Left ventricle myocardium inferior (tissue), 1 donor: ENCODE measurements around the gene PRDM10. TPM values are rescaled to one million over a fixed set of nuclear protein-coding genes. Genes with fewer than 3 reads are reported as not detected.
"Not testable (repeated sequence)": the region's sequence is repeated elsewhere in the genome, so short reads cannot be mapped to it uniquely, and the experiment has no call there.

Experiments used
- DNase-seq: peaks from one replicate; pipeline ENCODE4 v3.0.0-alpha.2; 2020
- H3K27ac ChIP-seq: fragments of 200-600 bp; replicated peaks from 2 replicates; pipeline ENCODE4 v1.8.0; 2021
- H3K27me3 ChIP-seq: fragments of 200-600 bp; 2 replicates; pipeline ENCODE4 v1.8.0; 2021; ENCODE audit warnings: low read depth
- H3K36me3 ChIP-seq: fragments of 200-600 bp; 2 replicates; pipeline ENCODE4 v1.8.0; 2021
- H3K4me1 ChIP-seq: fragments of 200-600 bp; 2 replicates; pipeline ENCODE4 v1.8.0; 2021
- H3K4me3 ChIP-seq: fragments of 200-600 bp; 2 replicates; pipeline ENCODE4 v1.8.0; 2021; ENCODE audit warnings: mild to moderate bottlenecking, moderate library complexity
- H3K9me3 ChIP-seq: fragments of 200-600 bp; replicated peaks from 2 replicates; pipeline ENCODE4 v1.8.0; 2021
- CTCF ChIP-seq: fragments of 200-600 bp; IDR thresholded peaks from 2 replicates; pipeline ENCODE4 v1.8.0; 2021; ENCODE audit warnings: antibody characterized with exemption, mild to moderate bottlenecking, borderline replicate concordance
- intact Hi-C: fragments of 100-400 bp; cut with micrococcal nuclease; formaldehyde crosslinking; loops from one replicate; pipeline ENCODE4 v1.11.0; 2022
- total RNA-seq: library from RNA; stranded (reverse); fragmentation: NEBNext Ultra II Directional; extraction: Animal tissue kit (Norgen Biotek cat#: 25700); gene quantifications from one replicate; pipeline ENCODE4 v1.2.1, GENCODE V29; 2021
- donor health status: DM: no; HTN: yes; CAD: no; lungs with severe emphysema.

Gene PRDM10
- total RNA-seq, 1 donor from 2014 or later = 5.4 TPM

- no peaks in the 10 kb centered on the region for H3K9me3 ChIP-seq
- no peak overlapping the region for H3K4me3 ChIP-seq
- no peaks in the 10 kb centered on the region for H3K4me1 ChIP-seq
- H3K36me3 ChIP-seq = peaks cover 31% of the 10 kb centered on the region
- intact Hi-C loops = no loop called here
- H3K27me3 ChIP-seq = no peaks in the 10 kb centered on the region
- TF ChIP-seq CTCF = no peak
- H3K27ac ChIP-seq = no peak overlapping the region
- DNase-seq = no peak
Measured at GRCh38 chr11:129959687-129960086, 42.9 kb downstream of the PRDM10 start.

- intact Hi-C loops = no loop called here
- H3K9me3 ChIP-seq = no peaks in the 10 kb centered on the region
- H3K4me3 ChIP-seq = no peak overlapping the region
- no peaks in the 10 kb centered on the region for H3K27me3 ChIP-seq
- H3K27ac ChIP-seq = no peak overlapping the region
- peaks cover 9% of the 10 kb centered on the region for H3K4me1 ChIP-seq
- DNase-seq = no peak
- H3K36me3 ChIP-seq = peaks cover 26% of the 10 kb centered on the region
- TF ChIP-seq CTCF = no peak
Measured at GRCh38 chr11:129955282-129955681, 47.4 kb downstream of the PRDM10 start.

- H3K27ac ChIP-seq, H3K9me3 ChIP-seq, DNase-seq, H3K27me3 ChIP-seq, intact Hi-C loops, H3K4me3 ChIP-seq: not testable (repeated sequence)
- Histone ChIP-seq H3K36me3 (peaks cover 20% of the 10 kb centered on the region), H3K4me1 (peaks cover 12% of the 10 kb centered on the region)
Measured at GRCh38 chr11:129954703-129955102, 47.9 kb downstream of the PRDM10 start.

- TF ChIP-seq CTCF = no peak
- no peak overlapping the region for H3K4me3 ChIP-seq
- intact Hi-C loops = no loop called here
- no peaks in the 10 kb centered on the region for H3K9me3 ChIP-seq
- H3K27me3 ChIP-seq = no peaks in the 10 kb centered on the region
- H3K4me1 ChIP-seq = peaks cover 12% of the 10 kb centered on the region
- peaks cover 9% of the 10 kb centered on the region for H3K36me3 ChIP-seq
- H3K27ac ChIP-seq = no peak overlapping the region
- no peak for DNase-seq
Measured at GRCh38 chr11:129951866-129952262, 50.8 kb downstream of the PRDM10 start.

GRCh38 chr11:129951201-129951865 is 51.3 kb downstream of the PRDM10 start:
- intact Hi-C loops = no loop called here
- Histone ChIP-seq H3K27ac (no peak overlapping the region), H3K36me3 (peaks cover 13% of the 10 kb centered on the region)

More at GRCh38 chr11:129951201-129951865, 51.3 kb downstream of the PRDM10 start:
- Histone ChIP-seq H3K4me1 (peaks cover 12% of the 10 kb centered on the region), H3K4me3 (no peak overlapping the region), H3K9me3 (no peaks in the 10 kb centered on the region), H3K27me3 (no peaks in the 10 kb centered on the region)
- TF ChIP-seq CTCF = no peak
- DNase-seq = no peak
